ENCODE results near the gene LDAF1.

Gene LDAF1

GRCh38 chr16:21224800-21225199 is 66.3 kb downstream of the LDAF1 start:
- no peak overlapping the region for H3K4me3 ChIP-seq (ENCODE audit: low read length)
- H3K56ac ChIP-seq (ENCODE audit: low read length), result no peak overlapping the region
- H4K5ac ChIP-seq (ENCODE audit: low read length), result no peak overlapping the region
- no peak overlapping the region for H4K8ac ChIP-seq (ENCODE audit: low read depth, low read length)
- DNase-seq, result no peak
- no peak overlapping the region for H2BK120ac ChIP-seq (ENCODE audit: low read depth, low read length)
- no peak overlapping the region for H2BK5ac ChIP-seq (ENCODE audit: low read length)
- no CpG with 5 or more reads among the region's 2 CpGs for WGBS (ENCODE audit: extremely low coverage, insufficient coverage, low lambda C conversion rate)
- no peak overlapping the region for H3K4ac ChIP-seq (ENCODE audit: low read depth, low read length)
- H3K27me3 ChIP-seq (ENCODE audit: insufficient read depth, low read length, poor library complexity), result no peaks in the 10 kb centered on the region
- no peak overlapping the region for H3K9ac ChIP-seq (ENCODE audit: low read length)
- no peaks in the 10 kb centered on the region for H3K79me2 ChIP-seq (ENCODE audit: control insufficient read depth, insufficient read depth, low read length)
- H3K27ac ChIP-seq (ENCODE audit: low read depth, low read length), result no peak overlapping the region
- no peaks in the 10 kb centered on the region for H3K79me1 ChIP-seq (ENCODE audit: low read length)
- no peak overlapping the region for H2BK15ac ChIP-seq (replicated peaks; ENCODE audit: low read depth)
- no peak overlapping the region for H2AK5ac ChIP-seq (ENCODE audit: low read length)
- H3K4me1 ChIP-seq (ENCODE audit: control insufficient read depth, low read depth, low read length), result no peaks in the 10 kb centered on the region
- H3K23ac ChIP-seq (ENCODE audit: low read length), result no peak overlapping the region
- H3K36me3 ChIP-seq (ENCODE audit: control insufficient read depth, insufficient read depth, low read length), result no peaks in the 10 kb centered on the region
- no peak overlapping the region for H3K18ac ChIP-seq (ENCODE audit: low read length)
- no peak overlapping the region for H3K4me2 ChIP-seq (ENCODE audit: low read length)

DNA sequence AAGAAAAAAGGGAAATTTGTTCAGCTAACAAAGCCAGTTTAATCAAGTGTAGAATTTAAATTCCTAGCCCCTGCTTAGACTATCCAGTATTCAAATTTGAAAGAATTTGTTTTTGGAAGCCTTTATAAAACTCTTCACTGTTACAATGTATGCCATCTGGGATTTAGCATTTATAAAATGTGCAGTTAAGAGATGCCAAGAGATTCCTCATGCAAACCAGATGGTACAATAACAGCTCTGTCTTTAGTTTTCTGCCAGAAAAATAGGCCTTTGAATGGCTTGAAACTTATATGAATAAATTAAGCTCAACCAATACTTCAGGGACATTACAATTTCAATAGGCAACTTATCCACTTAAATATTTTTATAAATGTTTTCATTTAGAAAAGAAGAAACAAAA is 68.3 kb downstream of the LDAF1 start:
- H2AK5ac ChIP-seq (ENCODE audit: low read length), result no peak overlapping the region
- no peak overlapping the region for H3K4ac ChIP-seq (ENCODE audit: low read depth, low read length)
- no peaks in the 10 kb centered on the region for H3K36me3 ChIP-seq (ENCODE audit: control insufficient read depth, insufficient read depth, low read length)
- no peak overlapping the region for H3K27ac ChIP-seq (ENCODE audit: low read depth, low read length)
- H3K56ac ChIP-seq (ENCODE audit: low read length), result no peak overlapping the region
- no peak overlapping the region for H3K9ac ChIP-seq (ENCODE audit: low read length)
- no peak overlapping the region for H3K4me2 ChIP-seq (ENCODE audit: low read length)
- no peaks in the 10 kb centered on the region for H3K4me1 ChIP-seq (ENCODE audit: control insufficient read depth, low read depth, low read length)
- H3K4me3 ChIP-seq (ENCODE audit: low read length), result no peak overlapping the region
- H2BK15ac ChIP-seq (replicated peaks; ENCODE audit: low read depth), result no peak overlapping the region
- no peaks in the 10 kb centered on the region for H3K27me3 ChIP-seq (ENCODE audit: insufficient read depth, low read length, poor library complexity)
- no peak overlapping the region for H3K23ac ChIP-seq (ENCODE audit: low read length)
- no peaks in the 10 kb centered on the region for H3K79me2 ChIP-seq (ENCODE audit: control insufficient read depth, insufficient read depth, low read length)
- no peak overlapping the region for H2BK120ac ChIP-seq (ENCODE audit: low read depth, low read length)
- H3K18ac ChIP-seq (ENCODE audit: low read length), result no peak overlapping the region
- no peak overlapping the region for H2BK5ac ChIP-seq (ENCODE audit: low read length)
- no peak overlapping the region for H4K8ac ChIP-seq (ENCODE audit: low read depth, low read length)
- no peak overlapping the region for H4K5ac ChIP-seq (ENCODE audit: low read length)
- DNase-seq, result no peak
- H3K79me1 ChIP-seq (ENCODE audit: low read length), result no peaks in the 10 kb centered on the region

DNA sequence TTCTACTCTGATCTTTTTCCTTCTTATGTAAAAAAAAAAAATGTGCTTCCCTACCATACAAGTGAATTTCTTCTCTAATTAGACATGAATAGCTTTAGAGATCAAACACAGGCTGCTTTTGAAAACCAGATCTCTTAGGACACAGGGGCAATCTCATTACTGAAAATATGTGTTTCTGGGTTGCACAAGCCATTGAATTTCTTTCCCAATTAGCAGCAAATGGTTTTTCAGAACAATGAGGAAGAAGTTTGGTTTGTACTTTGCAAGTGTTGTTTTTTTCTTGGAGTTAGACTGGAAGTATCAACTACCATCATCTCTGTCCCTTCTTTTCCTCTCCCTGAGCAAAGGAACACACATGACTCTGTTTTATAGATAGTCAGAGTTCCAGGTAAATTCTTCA is 69.4 kb downstream of the LDAF1 start:
- Histone ChIP-seq H3K4me3 (ENCODE audit: low read length) (no peak overlapping the region), H3K4me2 (ENCODE audit: low read length) (no peak overlapping the region), H3K9ac (ENCODE audit: low read length) (no peak overlapping the region), H2BK120ac (ENCODE audit: low read depth, low read length) (no peak overlapping the region), H3K18ac (ENCODE audit: low read length) (no peak overlapping the region), H3K4ac (ENCODE audit: low read depth, low read length) (no peak overlapping the region), H4K8ac (ENCODE audit: low read depth, low read length) (no peak overlapping the region), H3K36me3 (ENCODE audit: control insufficient read depth, insufficient read depth, low read length) (no peaks in the 10 kb centered on the region), H2BK15ac (replicated peaks; ENCODE audit: low read depth) (no peak overlapping the region), H3K27me3 (ENCODE audit: insufficient read depth, low read length, poor library complexity) (no peaks in the 10 kb centered on the region), H3K27ac (ENCODE audit: low read depth, low read length) (no peak overlapping the region), H3K4me1 (ENCODE audit: control insufficient read depth, low read depth, low read length) (no peaks in the 10 kb centered on the region), H2AK5ac (ENCODE audit: low read length) (no peak overlapping the region), H3K79me1 (ENCODE audit: low read length) (no peaks in the 10 kb centered on the region), H3K56ac (ENCODE audit: low read length) (no peak overlapping the region), H4K5ac (ENCODE audit: low read length) (no peak overlapping the region), H3K23ac (ENCODE audit: low read length) (no peak overlapping the region), H3K79me2 (ENCODE audit: control insufficient read depth, insufficient read depth, low read length) (no peaks in the 10 kb centered on the region), H2BK5ac (ENCODE audit: low read length) (no peak overlapping the region)
- DNase-seq, result no peak

GRCh38 chr16:21228361-21228872 is 69.9 kb downstream of the LDAF1 start:
- H3K4me1 ChIP-seq (ENCODE audit: control insufficient read depth, low read depth, low read length), result no peaks in the 10 kb centered on the region
- H3K79me2 ChIP-seq (ENCODE audit: control insufficient read depth, insufficient read depth, low read length), result no peaks in the 10 kb centered on the region
- no peak overlapping the region for H3K4me3 ChIP-seq (ENCODE audit: low read length)
- no peaks in the 10 kb centered on the region for H3K27me3 ChIP-seq (ENCODE audit: insufficient read depth, low read length, poor library complexity)
- H3K27ac ChIP-seq (ENCODE audit: low read depth, low read length), result no peak overlapping the region
- DNase-seq, result no peak
- H3K56ac ChIP-seq (ENCODE audit: low read length), result no peak overlapping the region
- no peak overlapping the region for H2BK120ac ChIP-seq (ENCODE audit: low read depth, low read length)
- no peak overlapping the region for H3K4me2 ChIP-seq (ENCODE audit: low read length)
- H4K8ac ChIP-seq (ENCODE audit: low read depth, low read length), result no peak overlapping the region
- H3K23ac ChIP-seq (ENCODE audit: low read length), result no peak overlapping the region
- H2AK5ac ChIP-seq (ENCODE audit: low read length), result no peak overlapping the region
- no peak overlapping the region for H2BK15ac ChIP-seq (replicated peaks; ENCODE audit: low read depth)
- H4K5ac ChIP-seq (ENCODE audit: low read length), result no peak overlapping the region
- H2BK5ac ChIP-seq (ENCODE audit: low read length), result no peak overlapping the region
- no CpG with 5 or more reads among the region's 2 CpGs for WGBS (ENCODE audit: extremely low coverage, insufficient coverage, low lambda C conversion rate)
- no peaks in the 10 kb centered on the region for H3K79me1 ChIP-seq (ENCODE audit: low read length)
- no peaks in the 10 kb centered on the region for H3K36me3 ChIP-seq (ENCODE audit: control insufficient read depth, insufficient read depth, low read length)
- no peak overlapping the region for H3K4ac ChIP-seq (ENCODE audit: low read depth, low read length)
- no peak overlapping the region for H3K9ac ChIP-seq (ENCODE audit: low read length)
- H3K18ac ChIP-seq (ENCODE audit: low read length), result no peak overlapping the region
